Tibial nerve (tissue), 4 donors: ENCODE results near the gene ZNF579. TPM values are rescaled to one million over a fixed set of nuclear protein-coding genes. Genes with fewer than 3 reads are reported as not detected.
"Not testable (repeated sequence)": the region's sequence is repeated elsewhere in the genome, so short reads cannot be mapped to it uniquely, and the experiment has no call there.

Experiments used
- DNase-seq, 2 donors: peaks; one replicate each; pipeline ENCODE4 v3.0.0-alpha.2; 2019; ENCODE audit warnings: low spot score in 2 of 2
- H3K27ac ChIP-seq, 4 donors: fragments of 200-600 bp; sonication (generic) in 3 of 4; one replicate each; pipeline ENCODE4 v1.5.1; 2017 to 2019; ENCODE audit warnings: mild to moderate bottlenecking in 1 of 4
- H3K27me3 ChIP-seq, 2 donors: fragments of 200-600 bp; sonication (generic) in 1 of 2; one replicate each; pipeline versions ENCODE4 v1.5.1 to v1.6.0; 2017 to 2019
- H3K36me3 ChIP-seq, 3 donors: fragments of 200-600 bp; sonication (generic); one replicate each; pipeline ENCODE4 v1.5.1; 2018 to 2019
- H3K4me1 ChIP-seq, 4 donors: fragments of 200-600 bp; sonication (generic) in 3 of 4; one replicate each; pipeline ENCODE4 v1.5.1; 2017 to 2019
- H3K4me3 ChIP-seq, 4 donors: fragments of 200-600 bp; sonication (generic) in 3 of 4; one replicate each; pipeline ENCODE4 v1.5.1; 2017 to 2019; ENCODE audit warnings: mild to moderate bottlenecking in 1 of 4, moderate library complexity in 1 of 4
- H3K9me3 ChIP-seq, 4 donors: fragments of 200-600 bp; sonication (generic) in 3 of 4; one replicate each; pipeline ENCODE4 v1.5.1; 2017 to 2019
- CTCF ChIP-seq, 5 experiments: fragments of 200-600 bp in 3 of 5; fragments of 450-650 bp in 2 of 5; sonication (generic) in 3 of 5; IDR thresholded peaks; one replicate each; pipeline ENCODE4 v1.5.1; 2016 to 2019; ENCODE audit warnings: antibody characterized with exemption in 5 of 5, mild to moderate bottlenecking in 3 of 5, moderate library complexity in 2 of 5
- EP300 ChIP-seq, 2 donors: sonication (generic); formaldehyde crosslinking; IDR thresholded peaks; one replicate each; pipeline ENCODE4 v1.6.1; 2017; ENCODE audit warnings: antibody characterized with exemption in 2 of 2, mild to moderate bottlenecking in 1 of 2
- POLR2A ChIP-seq, 2 donors: fragments of 450-650 bp; IDR thresholded peaks; one replicate each; pipeline ENCODE4 v1.6.1; 2017; ENCODE audit warnings: antibody characterized with exemption in 2 of 2, mild to moderate bottlenecking in 2 of 2, moderate library complexity in 2 of 2
- WGBS, 2 donors: methylation state at CpG; one replicate each; pipeline ENCODE4 v1.1.5; 2018; 5-methylcytosine and 5-hydroxymethylcytosine counted together
- total RNA-seq, 4 donors: library from RNA; depleted of rRNA; stranded (reverse); fragments of >200 nt; gene quantifications; one replicate each; pipeline ENCODE4 v1.1.0, GENCODE V29; 2016

Gene ZNF579
- total RNA-seq, 4 donors from 2014 or later: 2.0 to 5.3 (median 4.2) TPM

GRCh38 chr19:55579766-55580621 is 654 bp downstream of the ZNF579 start:
- peak overlapping the region; percentile 81 to 98 (median 94) for H3K27ac ChIP-seq
- H3K4me1 ChIP-seq: peaks cover 0 to 24% (median 5%) of the 10 kb centered on the region in 4 donors
- 9 to 10% methylated on average over 18 to 20 of the region's 20 CpGs for WGBS, 2 donors
- peaks cover 0 to 34% (median 0%) of the 10 kb centered on the region in 3 donors for H3K36me3 ChIP-seq
- no peak for DNase-seq
- no peaks in the 10 kb centered on the region for H3K27me3 ChIP-seq
- TF ChIP-seq EP300 (IDR thresholded peaks at IDR 0.05): no peak
- TF ChIP-seq POLR2A (IDR thresholded peaks at IDR 0.05): no peak
- TF ChIP-seq CTCF (IDR thresholded peaks at IDR 0.05): no peak
- H3K9me3 ChIP-seq: no peaks in the 10 kb centered on the region
- peak overlapping the region; percentile 73 to 97 (median 90) for H3K4me3 ChIP-seq

GRCh38 chr19:55578761-55579747 is 1.6 kb downstream of the ZNF579 start:
- TF ChIP-seq POLR2A (IDR thresholded peaks at IDR 0.05) (no peak), CTCF (IDR thresholded peaks at IDR 0.05) (no peak), EP300 (IDR thresholded peaks at IDR 0.05) (no peak)
- H3K36me3 ChIP-seq: peaks cover 0 to 34% (median 0%) of the 10 kb centered on the region in 3 donors
- no peaks in the 10 kb centered on the region for H3K27me3 ChIP-seq
- peak overlapping the region in 1 of 4 donors; percentile 95 for H3K27ac ChIP-seq
- no peaks in the 10 kb centered on the region for H3K9me3 ChIP-seq
- no peak for DNase-seq
- peak overlapping the region in 1 of 4 donors; percentile 97 for H3K4me3 ChIP-seq
- peaks cover 0 to 24% (median 5%) of the 10 kb centered on the region in 4 donors for H3K4me1 ChIP-seq
- WGBS, 2 donors: 91% methylated on average over 80 to 90 of the region's 90 CpGs

- no peak for TF ChIP-seq POLR2A (IDR thresholded peaks at IDR 0.05)
- no peak for TF ChIP-seq EP300 (IDR thresholded peaks at IDR 0.05)
- no peak for TF ChIP-seq CTCF (IDR thresholded peaks at IDR 0.05)
- Histone ChIP-seq H3K4me1 (peaks cover 0 to 24% (median 5%) of the 10 kb centered on the region in 4 donors), H3K36me3 (peaks cover 0 to 34% (median 0%) of the 10 kb centered on the region in 3 donors), H3K27me3 (no peaks in the 10 kb centered on the region), H3K9me3 (no peaks in the 10 kb centered on the region), H3K4me3 (no peak overlapping the region), H3K27ac (no peak overlapping the region)
- no peak for DNase-seq
- WGBS, 2 donors: 94 to 99% methylated on average over 12 to 51 of the region's 83 CpGs
These were observed 2.5 kb downstream of the ZNF579 start for GRCh38 chr19:55578031-55578760.

- Histone ChIP-seq H3K4me3 (no peak overlapping the region), H3K4me1 (peaks cover 0 to 21% (median 5%) of the 10 kb centered on the region in 4 donors), H3K36me3 (peaks cover 0 to 34% (median 0%) of the 10 kb centered on the region in 3 donors), H3K27ac (no peak overlapping the region), H3K27me3 (no peaks in the 10 kb centered on the region), H3K9me3 (no peaks in the 10 kb centered on the region)
- no peak for DNase-seq
- WGBS, 2 donors: 89% methylated on average over 5 of the region's 5 CpGs
- TF ChIP-seq POLR2A (IDR thresholded peaks at IDR 0.05) (no peak), CTCF (IDR thresholded peaks at IDR 0.05) (no peak), EP300 (IDR thresholded peaks at IDR 0.05) (no peak)
These were observed 3.9 kb downstream of the ZNF579 start for GRCh38 chr19:55576746-55577145.

- not testable (repeated sequence) for H3K27me3 ChIP-seq, H3K4me3 ChIP-seq, H3K4me1 ChIP-seq, H3K9me3 ChIP-seq, H3K27ac ChIP-seq, DNase-seq
- peaks cover 0 to 28% (median 0%) of the 10 kb centered on the region in 3 donors for H3K36me3 ChIP-seq
- 89 to 93% methylated on average over 6 of the region's 6 CpGs for WGBS, 2 donors
These were observed 6.7 kb downstream of the ZNF579 start for GRCh38 chr19:55573929-55574328.

- not testable (repeated sequence) for H3K4me1 ChIP-seq, H3K9me3 ChIP-seq, DNase-seq, H3K36me3 ChIP-seq, H3K4me3 ChIP-seq, H3K27ac ChIP-seq
- peaks cover 0 to 13% of the 10 kb centered on the region in 2 donors for H3K27me3 ChIP-seq
- WGBS, 2 donors: 88 to 93% methylated on average over 5 of the region's 5 CpGs
These were observed 11.2 kb downstream of the ZNF579 start for GRCh38 chr19:55569477-55569876.
